ENCODE data around the gene ENPEP. TPM values are rescaled to one million over a fixed set of nuclear protein-coding genes. Genes with fewer than 3 reads are reported as not detected.

Gene ENPEP
- polyA plus RNA-seq, 1 donor (not counting 4 experiments of a cell fraction or from before 2014, with no cell fraction given), result not detected

DNA sequence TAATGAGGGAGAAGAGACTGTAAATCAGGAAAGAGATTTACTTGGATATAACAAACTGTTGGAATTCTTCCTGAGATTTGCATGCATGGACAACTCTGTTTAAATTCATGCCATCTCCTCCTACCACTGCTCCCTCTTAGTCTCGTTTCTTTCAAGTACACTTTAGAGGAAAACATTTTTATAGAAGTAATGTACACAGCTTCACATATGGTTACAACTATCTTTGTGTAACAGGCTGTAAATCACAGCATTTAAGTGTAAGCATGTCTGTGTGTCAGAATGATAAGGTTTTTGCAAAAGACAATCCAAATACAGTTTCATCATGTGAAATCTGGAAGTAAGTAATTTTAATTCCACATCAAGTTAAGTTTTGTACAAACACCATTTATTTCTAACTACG is 21.5 kb upstream of the ENPEP start:
- no peaks in the 10 kb centered on the region for H3K36me3 ChIP-seq (ENCODE audit: control insufficient read depth in 2 of 2, extremely low read depth in 1 of 2, insufficient read depth in 2 of 2, low read length in 2 of 2)
- no peak overlapping the region for H3K4me3 ChIP-seq (ENCODE audit: control insufficient read depth in 2 of 3, extremely low read depth in 1 of 3, insufficient read depth in 2 of 3, low read depth in 1 of 3, low read length in 3 of 3)
- H3K4me1 ChIP-seq (ENCODE audit: control insufficient read depth, extremely low read depth, insufficient read depth, low read length), result no peaks in the 10 kb centered on the region
- no peak for TF ChIP-seq EZH2 (IDR thresholded peaks at IDR 0.05; ENCODE audit: low read length)
- TF ChIP-seq, protein P1, sequence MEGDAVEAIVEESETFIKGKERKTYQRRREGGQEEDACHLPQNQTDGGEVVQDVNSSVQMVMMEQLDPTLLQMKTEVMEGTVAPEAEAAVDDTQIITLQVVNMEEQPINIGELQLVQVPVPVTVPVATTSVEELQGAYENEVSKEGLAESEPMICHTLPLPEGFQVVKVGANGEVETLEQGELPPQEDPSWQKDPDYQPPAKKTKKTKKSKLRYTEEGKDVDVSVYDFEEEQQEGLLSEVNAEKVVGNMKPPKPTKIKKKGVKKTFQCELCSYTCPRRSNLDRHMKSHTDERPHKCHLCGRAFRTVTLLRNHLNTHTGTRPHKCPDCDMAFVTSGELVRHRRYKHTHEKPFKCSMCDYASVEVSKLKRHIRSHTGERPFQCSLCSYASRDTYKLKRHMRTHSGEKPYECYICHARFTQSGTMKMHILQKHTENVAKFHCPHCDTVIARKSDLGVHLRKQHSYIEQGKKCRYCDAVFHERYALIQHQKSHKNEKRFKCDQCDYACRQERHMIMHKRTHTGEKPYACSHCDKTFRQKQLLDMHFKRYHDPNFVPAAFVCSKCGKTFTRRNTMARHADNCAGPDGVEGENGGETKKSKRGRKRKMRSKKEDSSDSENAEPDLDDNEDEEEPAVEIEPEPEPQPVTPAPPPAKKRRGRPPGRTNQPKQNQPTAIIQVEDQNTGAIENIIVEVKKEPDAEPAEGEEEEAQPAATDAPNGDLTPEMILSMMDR (optimal IDR thresholded peaks at IDR 0.05 in 1 of 3, IDR thresholded peaks at IDR 0.05 in 1 of 3, conservative IDR thresholded peaks at IDR 0.05 in 1 of 3; ENCODE audit: extremely low read depth in 1 of 3, insufficient read depth in 2 of 3, low read length in 3 of 3), result no peak
- no peak overlapping the region for H3K4me2 ChIP-seq (ENCODE audit: control insufficient read depth, extremely low read depth, insufficient read depth, low read depth, low read length)
- FAIRE-seq (no peak), DNase-seq (ENCODE audit: low read depth, low spot score) (no peak)
- no peaks in the 10 kb centered on the region for H3K9me3 ChIP-seq (ENCODE audit: control insufficient read depth, low read depth, low read length)
- H3K27ac ChIP-seq (ENCODE audit: control insufficient read depth, insufficient read depth, low read length), result no peak overlapping the region
- no peaks in the 10 kb centered on the region for H3K27me3 ChIP-seq (ENCODE audit: control insufficient read depth, extremely low read depth, insufficient read depth, low read length)
- H2AFZ ChIP-seq (ENCODE audit: control insufficient read depth, low read length), result no peak overlapping the region
- H4K20me1 ChIP-seq (ENCODE audit: control insufficient read depth, extremely low read depth, insufficient read depth, low read length), result no peaks in the 10 kb centered on the region
- dilution Hi-C loops (cut with MboI; ENCODE audit: extremely low pct_ligation_motif_present, low sequenced_read_pairs), result no loop called here
- no peak overlapping the region for H3K9ac ChIP-seq (ENCODE audit: control insufficient read depth, extremely low read depth, insufficient read depth, low read length)
- H3K9me1 ChIP-seq (ENCODE audit: control insufficient read depth, extremely low read depth, insufficient read depth, low read length), result no peaks in the 10 kb centered on the region
- no peaks in the 10 kb centered on the region for H3K79me2 ChIP-seq (ENCODE audit: control insufficient read depth, insufficient read depth, low read length)

DNA sequence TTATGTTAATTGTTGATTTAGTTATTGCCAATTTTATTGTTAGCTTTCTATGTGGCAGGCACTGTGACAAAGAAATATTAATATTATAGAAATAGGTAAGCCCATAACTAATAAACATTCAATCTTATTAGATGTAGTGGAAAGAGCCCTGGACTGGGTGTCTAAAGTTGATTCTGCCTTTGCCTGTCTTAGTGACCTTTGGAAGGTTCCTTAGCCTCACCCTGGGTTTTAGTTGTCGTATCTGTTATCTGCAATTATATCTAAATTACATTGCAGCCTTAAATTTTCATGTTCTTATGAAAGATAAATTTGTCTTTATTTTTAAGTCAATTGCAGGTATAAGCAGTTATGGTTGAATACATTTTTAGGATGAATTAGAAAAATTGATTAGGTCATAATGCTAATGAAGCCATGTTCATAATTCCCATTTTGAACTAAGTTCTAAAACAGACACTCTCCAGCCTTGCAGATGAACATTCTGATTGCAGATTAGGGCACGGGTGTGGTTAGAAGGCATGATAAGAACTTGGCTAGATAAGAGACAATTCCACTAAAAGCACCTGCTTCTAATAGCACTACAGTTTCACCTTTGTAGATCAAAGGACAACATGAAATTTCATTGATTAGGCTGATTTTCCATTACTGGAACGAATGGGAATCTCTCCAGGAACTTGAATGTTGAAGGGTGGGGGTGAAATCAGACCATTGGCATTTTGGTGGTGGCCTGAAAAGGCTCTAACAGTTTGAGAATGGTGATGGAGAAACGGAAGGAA is 17.3 kb upstream of the ENPEP start:
- no peak overlapping the region for H3K27ac ChIP-seq (ENCODE audit: control insufficient read depth, insufficient read depth, low read length)
- DNase-seq (ENCODE audit: low read depth, low spot score), result no peak
- H3K9me1 ChIP-seq (ENCODE audit: control insufficient read depth, extremely low read depth, insufficient read depth, low read length), result no peaks in the 10 kb centered on the region
- H3K36me3 ChIP-seq (ENCODE audit: control insufficient read depth in 2 of 2, extremely low read depth in 1 of 2, insufficient read depth in 2 of 2, low read length in 2 of 2), result no peaks in the 10 kb centered on the region
- TF ChIP-seq, protein P1 (optimal IDR thresholded peaks at IDR 0.05 in 1 of 3, IDR thresholded peaks at IDR 0.05 in 1 of 3, conservative IDR thresholded peaks at IDR 0.05 in 1 of 3; ENCODE audit: extremely low read depth in 1 of 3, insufficient read depth in 2 of 3, low read length in 3 of 3), result no peak
- no peak for TF ChIP-seq EZH2 (IDR thresholded peaks at IDR 0.05; ENCODE audit: low read length)
- H2AFZ ChIP-seq (ENCODE audit: control insufficient read depth, low read length), result no peak overlapping the region
- dilution Hi-C loops (cut with MboI; ENCODE audit: extremely low pct_ligation_motif_present, low sequenced_read_pairs), result no loop called here
- H4K20me1 ChIP-seq (ENCODE audit: control insufficient read depth, extremely low read depth, insufficient read depth, low read length), result no peaks in the 10 kb centered on the region
- H3K27me3 ChIP-seq (ENCODE audit: control insufficient read depth, extremely low read depth, insufficient read depth, low read length), result no peaks in the 10 kb centered on the region
- H3K9ac ChIP-seq (ENCODE audit: control insufficient read depth, extremely low read depth, insufficient read depth, low read length), result no peak overlapping the region
- no peaks in the 10 kb centered on the region for H3K9me3 ChIP-seq (ENCODE audit: control insufficient read depth, low read depth, low read length)
- H3K4me2 ChIP-seq (ENCODE audit: control insufficient read depth, extremely low read depth, insufficient read depth, low read depth, low read length), result no peak overlapping the region
- H3K79me2 ChIP-seq (ENCODE audit: control insufficient read depth, insufficient read depth, low read length), result no peaks in the 10 kb centered on the region
- H3K4me1 ChIP-seq (ENCODE audit: control insufficient read depth, extremely low read depth, insufficient read depth, low read length), result no peaks in the 10 kb centered on the region
- no peak for FAIRE-seq
- no peak overlapping the region for H3K4me3 ChIP-seq (ENCODE audit: control insufficient read depth in 2 of 3, extremely low read depth in 1 of 3, insufficient read depth in 2 of 3, low read depth in 1 of 3, low read length in 3 of 3)
